Measurements from ENCODE around the gene ARPC5L.
"Not testable (repeated sequence)": the region's sequence is repeated elsewhere in the genome, so short reads cannot be mapped to it uniquely, and the experiment has no call there.

Gene ARPC5L

GRCh38 chr9:124840300-124840833, 21.6 kb upstream of the ARPC5L start:
- Histone ChIP-seq H3K27ac (replicated peaks) (no peak overlapping the region), H3K4me3 (replicated peaks; ENCODE audit: insufficient read depth, low read length) (no peak overlapping the region), H3K27me3 (ENCODE audit: insufficient read depth, poor library complexity, severe bottlenecking) (peaks cover 2% of the 10 kb centered on the region)
- no peak for DNase-seq (ENCODE audit: low read depth in 1 of 2, low spot score in 1 of 2)
- no peak for TF ChIP-seq SPI1 (IDR thresholded peaks at IDR 0.05; ENCODE audit: borderline replicate concordance, low read depth)

- Histone ChIP-seq H3K27me3 (ENCODE audit: insufficient read depth, poor library complexity, severe bottlenecking) (peaks cover 2% of the 10 kb centered on the region), H3K27ac (replicated peaks) (no peak overlapping the region), H3K4me3 (replicated peaks; ENCODE audit: insufficient read depth, low read length) (no peak overlapping the region)
- no peak for DNase-seq (ENCODE audit: low read depth in 1 of 2, low spot score in 1 of 2)
- no peak for TF ChIP-seq SPI1 (IDR thresholded peaks at IDR 0.05; ENCODE audit: borderline replicate concordance, low read depth)
- TF ChIP-seq GABPA (IDR thresholded peaks at IDR 0.05; ENCODE audit: low read depth) = no peak
- TF ChIP-seq POLR2AphosphoS5 (IDR thresholded peaks at IDR 0.05; ENCODE audit: low read depth) = no peak
- TF ChIP-seq REST (IDR thresholded peaks at IDR 0.05; ENCODE audit: insufficient replicate concordance, low read depth) = no peak
- no peak for TF ChIP-seq CTCF (IDR thresholded peaks at IDR 0.05; ENCODE audit: insufficient read depth, low read length)
These were observed 20.7 kb upstream of the ARPC5L start for GRCh38 chr9:124841075-124841821.

GRCh38 chr9:124843456-124844034, 18.4 kb upstream of the ARPC5L start:
- Histone ChIP-seq H3K4me3 (replicated peaks; ENCODE audit: insufficient read depth, low read length) (no peak overlapping the region), H3K27me3 (ENCODE audit: insufficient read depth, poor library complexity, severe bottlenecking) (no peaks in the 10 kb centered on the region), H3K27ac (replicated peaks) (no peak overlapping the region)
- TF ChIP-seq REST (IDR thresholded peaks at IDR 0.05; ENCODE audit: insufficient replicate concordance, low read depth) (no peak), GABPA (IDR thresholded peaks at IDR 0.05; ENCODE audit: low read depth) (no peak), POLR2AphosphoS5 (IDR thresholded peaks at IDR 0.05; ENCODE audit: low read depth) (no peak), CTCF (IDR thresholded peaks at IDR 0.05; ENCODE audit: insufficient read depth, low read length) (no peak), SPI1 (IDR thresholded peaks at IDR 0.05; ENCODE audit: borderline replicate concordance, low read depth) (no peak)
- DNase-seq (ENCODE audit: low read depth in 1 of 2, low spot score in 1 of 2) = no peak

- DNase-seq (ENCODE audit: low read depth in 1 of 2, low spot score in 1 of 2) = no peak
- no peak overlapping the region for H3K27ac ChIP-seq (replicated peaks)
- H3K27me3 ChIP-seq (ENCODE audit: insufficient read depth, poor library complexity, severe bottlenecking) = no peaks in the 10 kb centered on the region
- TF ChIP-seq REST (IDR thresholded peaks at IDR 0.05; ENCODE audit: insufficient replicate concordance, low read depth) = no peak
- no peak for TF ChIP-seq GABPA (IDR thresholded peaks at IDR 0.05; ENCODE audit: low read depth)
- no peak for TF ChIP-seq CTCF (IDR thresholded peaks at IDR 0.05; ENCODE audit: insufficient read depth, low read length)
- TF ChIP-seq SPI1 (IDR thresholded peaks at IDR 0.05; ENCODE audit: borderline replicate concordance, low read depth) = no peak
- no peak overlapping the region for H3K4me3 ChIP-seq (replicated peaks; ENCODE audit: insufficient read depth, low read length)
These were observed 17.6 kb upstream of the ARPC5L start for GRCh38 chr9:124844291-124844690.

GRCh38 chr9:124846467-124846866, 15.5 kb upstream of the ARPC5L start:
- H3K4me3 ChIP-seq (replicated peaks; ENCODE audit: insufficient read depth, low read length); H3K27me3 ChIP-seq (ENCODE audit: insufficient read depth, poor library complexity, severe bottlenecking); DNase-seq (ENCODE audit: low read depth in 1 of 2, low spot score in 1 of 2); H3K27ac ChIP-seq (replicated peaks): not testable (repeated sequence)
